Naive B cell (primary cell): ENCODE measurements around the gene OR4X1. TPM values are rescaled to one million over a fixed set of nuclear protein-coding genes. Genes with fewer than 3 reads are reported as not detected.
A peak's percentile ranks its signal among the peaks of the same experiment; 100 is the strongest.
"Not testable (repeated sequence)": the region's sequence is repeated elsewhere in the genome, so short reads cannot be mapped to it uniquely, and the experiment has no call there.

Source experiments
- ATAC-seq, 2 donors: fragments of 150-1000 bp; cut with Tn5 transposase; 2 replicates each; pipeline ENCODE4 v1.10.0; 2021; ENCODE audit warnings: low read depth in 2 of 2, mild to moderate bottlenecking in 2 of 2, moderate library complexity in 2 of 2
- DNase-seq: peaks from one replicate; pipeline ENCODE4 v3.0.0; 2022
- H3K27ac Mint-ChIP-seq, 6 donors: one replicate each; pipeline ENCODE4 v1.8.0; 2020 to 2022; ENCODE audit warnings: mild to moderate bottlenecking in 6 of 6, mixed read lengths in 6 of 6, moderate library complexity in 5 of 6, inconsistent platforms in 2 of 6
- H3K27me3 Mint-ChIP-seq, 3 donors: one replicate each; pipeline ENCODE4 v1.8.0; 2021 to 2022; ENCODE audit warnings: mixed read lengths in 3 of 3, mild to moderate bottlenecking in 1 of 3
- H3K36me3 Mint-ChIP-seq, 2 donors: one replicate each; pipeline ENCODE4 v1.8.0; 2020 to 2022; ENCODE audit warnings: mixed read lengths in 2 of 2, inconsistent platforms in 1 of 2, mild to moderate bottlenecking in 1 of 2
- H3K4me1 Mint-ChIP-seq, 3 donors: one replicate each; pipeline ENCODE4 v1.8.0; 2020 to 2022; ENCODE audit warnings: mixed read lengths in 3 of 3, inconsistent platforms in 1 of 3, mild to moderate bottlenecking in 1 of 3, moderate library complexity in 1 of 3
- H3K4me3 Mint-ChIP-seq, 8 donors: one replicate each; pipeline ENCODE4 v1.8.0; 2020 to 2022; ENCODE audit warnings: mild to moderate bottlenecking in 8 of 8, mixed read lengths in 8 of 8, moderate library complexity in 8 of 8, inconsistent platforms in 2 of 8
- H3K9me3 Mint-ChIP-seq, 7 donors: one replicate each; pipeline ENCODE4 v1.8.0; 2020 to 2022; ENCODE audit warnings: mixed read lengths in 7 of 7, mild to moderate bottlenecking in 5 of 7, inconsistent platforms in 2 of 7, moderate library complexity in 1 of 7
- polyA plus RNA-seq, 6 donors: library from polyadenylated mRNA; unstranded; fragments of 300-500 nt; fragmentation: Illumina TruSeq; gene quantifications; one replicate each; pipeline ENCODE4 v1.2.3, GENCODE V29; 2021; ENCODE audit warnings: low read depth in 6 of 6

The OR4X1 gene, protein sequence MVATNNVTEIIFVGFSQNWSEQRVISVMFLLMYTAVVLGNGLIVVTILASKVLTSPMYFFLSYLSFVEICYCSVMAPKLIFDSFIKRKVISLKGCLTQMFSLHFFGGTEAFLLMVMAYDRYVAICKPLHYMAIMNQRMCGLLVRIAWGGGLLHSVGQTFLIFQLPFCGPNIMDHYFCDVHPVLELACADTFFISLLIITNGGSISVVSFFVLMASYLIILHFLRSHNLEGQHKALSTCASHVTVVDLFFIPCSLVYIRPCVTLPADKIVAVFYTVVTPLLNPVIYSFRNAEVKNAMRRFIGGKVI
- not detected for polyA plus RNA-seq

DNA sequence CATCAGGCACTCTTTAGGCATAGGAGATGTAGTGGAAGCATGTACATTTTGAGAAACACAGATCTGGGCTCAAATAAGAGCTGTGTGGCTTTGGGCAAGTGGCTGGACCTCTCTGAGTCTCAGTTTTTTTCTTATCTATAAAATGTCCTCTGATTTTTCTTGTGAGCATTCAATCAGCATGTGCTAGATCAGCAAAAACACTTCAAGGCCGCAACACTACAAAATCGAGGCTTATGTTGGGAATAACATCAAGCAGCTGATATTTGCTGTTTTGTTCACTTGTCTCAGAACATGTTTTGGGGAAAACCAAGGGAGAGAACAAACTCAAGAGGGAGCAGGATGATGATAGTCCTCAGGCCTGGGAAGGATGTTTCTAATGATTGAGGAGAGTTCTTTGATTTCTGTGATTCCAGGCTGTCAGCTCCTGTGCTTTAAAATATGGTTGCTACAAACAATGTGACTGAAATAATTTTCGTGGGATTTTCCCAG, at the start of gene OR4X1:
Gene OR4X1, plus strand, starts transcription at position 439 of the 489 bp plus-strand sequence. Its CDS starts 0 bp downstream, at position 439.
- H3K36me3 Mint-ChIP-seq = no peaks in the 10 kb centered on the region
- no peak within 1 kb of the TSS for H3K27ac Mint-ChIP-seq
- H3K4me1 Mint-ChIP-seq = no peaks in the 10 kb centered on the region
- ATAC-seq = no peak
- peaks cover 11 to 23% (median 19%) of the 10 kb centered on the region in 3 donors for H3K27me3 Mint-ChIP-seq
- no peak for DNase-seq
- no peak within 1 kb of the TSS for H3K4me3 Mint-ChIP-seq
- H3K9me3 Mint-ChIP-seq = peaks cover 0 to 7% (median 0%) of the 10 kb centered on the region in 7 donors

DNA sequence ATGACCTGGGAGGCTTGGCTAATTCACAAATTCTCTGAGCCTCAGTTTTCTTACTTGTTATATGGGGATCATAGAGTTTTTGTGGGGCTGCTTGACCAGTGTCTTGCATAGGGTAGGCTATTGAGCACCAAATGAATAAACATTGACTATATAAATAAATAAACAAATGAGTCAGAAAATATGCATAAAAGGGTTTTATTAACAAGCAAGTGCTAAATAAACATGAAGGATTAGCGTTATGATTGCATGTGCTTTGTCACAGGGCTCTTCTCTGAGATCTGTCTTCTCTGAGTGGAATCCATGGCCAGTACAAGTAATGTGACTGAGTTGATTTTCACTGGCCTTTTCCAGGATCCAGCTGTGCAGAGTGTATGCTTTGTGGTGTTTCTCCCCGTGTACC, 47.2 kb upstream of the OR4X1 start, which contains the start of gene OR4B1:
Gene OR4B1, plus strand, starts transcription at position 301 of the 400 bp plus-strand sequence. Its CDS starts 0 bp downstream, at position 301.
- Mint-ChIP-seq H3K36me3 (no peaks in the 10 kb centered on the region), H3K27ac (no peak within 1 kb of the TSS), H3K4me1 (no peaks in the 10 kb centered on the region), H3K27me3 (peaks cover 17 to 31% (median 25%) of the 10 kb centered on the region in 3 donors), H3K4me3 (no peak within 1 kb of the TSS), H3K9me3 (no peaks in the 10 kb centered on the region)
- DNase-seq (no peak), ATAC-seq (no peak)

DNA sequence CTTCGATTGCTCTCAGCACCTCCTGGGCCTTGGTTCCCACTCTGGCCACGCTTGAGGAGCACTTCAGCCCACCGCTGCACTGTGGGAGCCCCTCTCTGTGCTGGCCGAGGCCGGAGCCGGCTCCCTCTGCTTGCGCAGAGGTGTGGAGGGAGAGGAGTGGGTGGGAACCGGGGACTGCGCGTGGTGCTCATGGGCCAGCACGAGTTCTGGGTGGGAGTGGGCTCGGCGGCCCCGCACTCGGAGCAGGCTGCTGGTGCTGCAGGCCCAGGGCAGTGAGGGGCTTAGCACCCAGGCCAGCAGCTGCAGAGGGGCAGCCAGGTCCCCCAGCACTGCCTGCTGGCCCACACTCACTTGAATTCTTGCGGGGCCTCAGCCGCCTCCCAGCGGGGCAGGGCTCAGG, 34.9 kb upstream of the OR4X1 start:
- H3K36me3 Mint-ChIP-seq = no peaks in the 10 kb centered on the region
- no peaks in the 10 kb centered on the region for H3K4me1 Mint-ChIP-seq
- DNase-seq (no peak), ATAC-seq (no peak)
- no peak overlapping the region for H3K27ac Mint-ChIP-seq
- peaks cover 0 to 20% (median 10%) of the 10 kb centered on the region in 7 donors for H3K9me3 Mint-ChIP-seq
- peaks cover 11 to 24% (median 17%) of the 10 kb centered on the region in 3 donors for H3K27me3 Mint-ChIP-seq
- H3K4me3 Mint-ChIP-seq = no peak overlapping the region

- peaks cover 14 to 16% (median 14%) of the 10 kb centered on the region in 3 donors for H3K27me3 Mint-ChIP-seq
- H3K4me1 Mint-ChIP-seq = not testable (repeated sequence)
These were observed 33.6 kb upstream of the OR4X1 start for GRCh38 chr11:48230057-48230456.

GRCh38 chr11:48237727-48238126, 25.9 kb upstream of the OR4X1 start:
- Mint-ChIP-seq H3K27ac (no peak overlapping the region), H3K9me3 (peaks cover 0 to 11% (median 3%) of the 10 kb centered on the region in 7 donors), H3K4me1 (no peaks in the 10 kb centered on the region), H3K4me3 (no peak overlapping the region), H3K27me3 (peaks cover 24 to 38% (median 28%) of the 10 kb centered on the region in 3 donors), H3K36me3 (peaks cover 0 to 5% of the 10 kb centered on the region in 2 donors)
- no peak for ATAC-seq
- DNase-seq = no peak

More at GRCh38 chr11:48230057-48230456, 33.6 kb upstream of the OR4X1 start:
- ATAC-seq, H3K36me3 Mint-ChIP-seq, H3K27ac Mint-ChIP-seq, DNase-seq, H3K4me3 Mint-ChIP-seq: not testable (repeated sequence)
- peaks cover 0 to 20% (median 10%) of the 10 kb centered on the region in 7 donors for H3K9me3 Mint-ChIP-seq

GRCh38 chr11:48242501-48242900, 21.2 kb upstream of the OR4X1 start:
- no peak for DNase-seq
- Mint-ChIP-seq H3K4me3 (no peak overlapping the region), H3K4me1 (no peaks in the 10 kb centered on the region), H3K9me3 (peaks cover 0 to 12% (median 3%) of the 10 kb centered on the region in 7 donors), H3K27ac (no peak overlapping the region), H3K36me3 (no peaks in the 10 kb centered on the region), H3K27me3 (peaks cover 30 to 45% (median 39%) of the 10 kb centered on the region in 3 donors)
- no peak for ATAC-seq

GRCh38 chr11:48244804-48245203, 18.9 kb upstream of the OR4X1 start, which contains the start of gene OR4X2:
TSS of gene OR4X2 (plus strand) at chr11:48245104. CDS start at chr11:48245104, 0 bp downstream.
- DNase-seq (no peak), ATAC-seq (no peak)
- H3K9me3 Mint-ChIP-seq = peaks cover 0 to 23% (median 17%) of the 10 kb centered on the region in 7 donors
- H3K27me3 Mint-ChIP-seq = peaks cover 30 to 37% (median 33%) of the 10 kb centered on the region in 3 donors
- H3K4me3 Mint-ChIP-seq = no peak within 1 kb of the TSS
- H3K4me1 Mint-ChIP-seq = no peaks in the 10 kb centered on the region
- no peaks in the 10 kb centered on the region for H3K36me3 Mint-ChIP-seq
- no peak within 1 kb of the TSS for H3K27ac Mint-ChIP-seq

- ATAC-seq = no peak
- no peak overlapping the region for H3K4me3 Mint-ChIP-seq
- peaks cover 0 to 25% (median 16%) of the 10 kb centered on the region in 7 donors for H3K9me3 Mint-ChIP-seq
- H3K36me3 Mint-ChIP-seq = peaks cover 0 to 5% of the 10 kb centered on the region in 2 donors
- no peak for DNase-seq
- H3K4me1 Mint-ChIP-seq = no peaks in the 10 kb centered on the region
- peaks cover 13 to 30% (median 18%) of the 10 kb centered on the region in 3 donors for H3K27me3 Mint-ChIP-seq
- no peak overlapping the region for H3K27ac Mint-ChIP-seq
These were observed 14.8 kb upstream of the OR4X1 start for GRCh38 chr11:48248902-48249301.

DNA sequence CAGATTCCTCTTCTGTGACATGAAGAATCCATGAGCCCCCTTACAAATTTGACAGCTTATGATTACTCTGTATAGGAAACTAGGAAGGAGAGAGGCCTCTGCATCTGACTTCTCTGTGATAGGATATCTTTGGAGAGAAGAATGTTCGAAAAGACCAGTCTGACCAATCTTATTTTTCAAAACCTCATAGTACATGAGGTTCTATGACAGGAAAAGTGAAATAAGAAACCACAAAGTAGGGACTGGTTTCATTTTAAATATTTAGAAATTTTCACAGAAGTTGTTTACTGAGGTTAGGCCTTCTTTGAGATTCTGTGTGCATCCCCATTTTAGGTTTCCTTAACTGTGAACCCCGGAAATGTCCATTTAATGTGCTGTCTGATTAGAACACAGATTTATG, 2.1 kb upstream of the OR4X1 start:
- Mint-ChIP-seq H3K4me1 (no peaks in the 10 kb centered on the region), H3K36me3 (no peaks in the 10 kb centered on the region), H3K27me3 (peaks cover 25 to 32% (median 25%) of the 10 kb centered on the region in 3 donors), H3K27ac (no peak overlapping the region), H3K4me3 (peak overlapping the region in 1 of 8 donors; percentile 4), H3K9me3 (peaks cover 0 to 11% (median 2%) of the 10 kb centered on the region in 7 donors)
- no peak for DNase-seq
- no peak for ATAC-seq

- DNase-seq = no peak
- peaks cover 0 to 3% (median 0%) of the 10 kb centered on the region in 7 donors for H3K9me3 Mint-ChIP-seq
- H3K4me3 Mint-ChIP-seq = no peak overlapping the region
- H3K27me3 Mint-ChIP-seq = peaks cover 23 to 29% (median 29%) of the 10 kb centered on the region in 3 donors
- no peak overlapping the region for H3K27ac Mint-ChIP-seq
- H3K4me1 Mint-ChIP-seq = no peaks in the 10 kb centered on the region
- no peak for ATAC-seq
- no peaks in the 10 kb centered on the region for H3K36me3 Mint-ChIP-seq
These were observed 7.0 kb downstream of the OR4X1 start for GRCh38 chr11:48270621-48271020.

DNA sequence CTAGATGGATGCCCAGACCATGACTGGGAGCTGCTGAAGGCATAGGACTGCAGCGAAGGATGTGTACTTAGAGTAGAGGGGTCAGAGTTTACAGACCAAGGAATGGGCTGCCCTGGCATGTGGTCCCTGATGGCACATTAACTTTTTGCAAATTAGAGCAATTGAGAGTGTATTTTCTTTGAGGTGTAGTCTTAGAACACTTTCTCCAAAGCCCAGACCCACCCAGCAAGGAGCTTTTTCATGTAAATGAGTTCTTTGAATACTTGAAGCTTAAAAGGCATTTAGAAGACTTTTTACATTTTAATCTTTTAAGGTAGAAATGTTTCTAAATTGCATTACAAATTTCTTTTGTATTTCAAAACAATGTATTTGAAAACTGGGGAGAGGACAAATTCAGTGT, 8.9 kb downstream of the OR4X1 start:
- no peak overlapping the region for H3K4me3 Mint-ChIP-seq
- no peak for DNase-seq
- H3K4me1 Mint-ChIP-seq = no peaks in the 10 kb centered on the region
- H3K27ac Mint-ChIP-seq = no peak overlapping the region
- H3K9me3 Mint-ChIP-seq = peaks cover 0 to 3% (median 0%) of the 10 kb centered on the region in 7 donors
- no peaks in the 10 kb centered on the region for H3K36me3 Mint-ChIP-seq
- H3K27me3 Mint-ChIP-seq = peaks cover 23 to 29% (median 28%) of the 10 kb centered on the region in 3 donors
- no peak for ATAC-seq

DNA sequence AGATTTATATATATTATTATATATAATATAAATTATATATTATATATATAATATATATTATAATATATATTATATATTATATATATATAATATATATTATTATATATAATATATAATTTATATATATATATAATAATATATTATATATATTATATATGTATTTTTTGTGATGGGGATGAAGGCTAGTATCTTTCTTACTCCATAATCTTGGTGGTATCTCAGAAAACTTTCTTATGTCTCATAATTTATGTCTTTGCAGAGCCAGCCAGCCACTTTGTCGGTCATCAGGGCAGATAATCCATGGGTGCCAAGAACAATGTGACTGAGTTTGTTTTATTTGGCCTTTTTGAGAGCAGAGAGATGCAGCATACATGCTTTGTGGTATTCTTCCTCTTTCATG, 42.3 kb downstream of the OR4X1 start, which contains the start of gene OR4S1:
Gene OR4S1, plus strand, starts transcription at position 301 of the 400 bp plus-strand sequence. Its CDS starts 0 bp downstream, at position 301.
- H3K4me1 Mint-ChIP-seq = peaks cover 0 to 6% (median 0%) of the 10 kb centered on the region in 3 donors
- peaks cover 0 to 8% (median 2%) of the 10 kb centered on the region in 7 donors for H3K9me3 Mint-ChIP-seq

GRCh38 chr11:48307760-48308386, 44.2 kb downstream of the OR4X1 start:
- Mint-ChIP-seq H3K4me3 (no peak overlapping the region), H3K4me1 (peaks cover 0 to 6% (median 0%) of the 10 kb centered on the region in 3 donors), H3K27me3 (peaks cover 27 to 40% (median 31%) of the 10 kb centered on the region in 3 donors), H3K36me3 (no peaks in the 10 kb centered on the region), H3K27ac (no peak overlapping the region), H3K9me3 (peaks cover 0 to 11% (median 0%) of the 10 kb centered on the region in 7 donors)
- ATAC-seq (no peak), DNase-seq (peak; percentile 31)

More for the DNA sequence above, 42.3 kb downstream of the OR4X1 start, which contains the start of gene OR4S1:
- no peak for ATAC-seq
- peaks cover 26 to 40% (median 32%) of the 10 kb centered on the region in 3 donors for H3K27me3 Mint-ChIP-seq
- H3K27ac Mint-ChIP-seq = peak within 1 kb of the TSS in 1 of 6 donors; percentile 9
- no peak within 1 kb of the TSS for H3K4me3 Mint-ChIP-seq
- H3K36me3 Mint-ChIP-seq = peaks cover 0 to 6% of the 10 kb centered on the region in 2 donors
- DNase-seq = no peak
